Anterior cingulate cortex (tissue), 58 donors: Measurements from ENCODE around the gene CCDC144A.
"Not testable (repeated sequence)": the region's sequence is repeated elsewhere in the genome, so short reads cannot be mapped to it uniquely, and the experiment has no call there.

Experiments used
- DNase-seq, 58 donors: peaks; one replicate each; lab custom pipeline; 2025; lab: John Stamatoyannopoulos, UW

The CCDC144A gene

GRCh38 chr17:16750515-16750914, 60.5 kb downstream of the CCDC144A start:
- not testable (repeated sequence) for DNase-seq

DNA sequence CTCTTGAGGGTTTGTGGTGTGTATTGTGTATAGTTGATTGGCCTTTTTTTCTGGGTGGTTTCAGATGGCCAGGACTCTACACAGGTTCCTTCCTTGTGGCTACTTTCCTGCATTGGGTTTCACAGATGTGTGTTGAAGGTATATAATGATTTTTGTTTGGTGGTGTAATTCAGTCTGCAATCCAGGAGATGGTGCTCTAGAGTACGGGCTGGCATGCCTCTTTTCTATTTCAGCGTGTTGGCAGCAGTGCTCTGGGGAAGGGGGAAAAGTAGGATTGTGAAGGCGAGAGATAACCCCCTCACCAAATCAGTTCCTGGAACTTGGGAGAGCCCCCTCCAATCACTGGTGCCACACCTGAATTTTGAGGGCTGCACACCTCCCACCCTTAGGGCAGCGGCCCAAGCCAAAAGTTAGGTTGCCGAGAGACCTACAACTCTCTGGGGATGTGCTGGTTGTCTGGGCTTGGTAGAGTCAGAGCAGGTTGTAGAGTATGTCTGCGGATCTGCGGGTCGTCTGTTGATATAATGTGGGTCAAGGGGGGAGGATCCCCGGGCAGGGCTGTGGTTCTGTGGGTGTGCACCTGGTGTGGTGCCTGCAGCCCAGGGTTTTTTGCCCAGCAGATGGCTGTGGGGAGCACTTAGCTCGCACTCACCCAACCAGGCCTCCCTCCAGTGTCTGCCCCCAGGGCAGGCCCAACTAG, 61.3 kb downstream of the CCDC144A start:
- DNase-seq, result not testable (repeated sequence)

DNA sequence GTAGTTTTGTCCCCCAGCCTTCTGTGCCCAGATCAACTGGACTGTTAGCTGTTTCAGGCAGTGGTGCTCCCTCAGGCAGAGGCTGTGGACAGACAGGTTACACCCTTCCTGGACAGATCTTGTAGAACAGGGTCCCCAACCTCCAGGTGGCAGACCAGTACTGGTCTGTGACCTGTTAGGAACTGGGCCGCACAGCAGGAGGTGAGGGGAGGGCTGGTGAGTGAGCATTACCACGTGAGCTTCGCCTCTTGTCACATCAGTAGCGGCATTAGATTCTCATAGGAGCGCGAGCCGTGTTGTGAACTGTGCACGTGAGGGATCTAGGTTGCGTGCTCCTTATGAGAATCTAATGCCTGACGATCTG, 61.9 kb downstream of the CCDC144A start:
- DNase-seq, result not testable (repeated sequence)

- DNase-seq, result not testable (repeated sequence)
These were observed 67.5 kb downstream of the CCDC144A start for GRCh38 chr17:16757520-16757919.

- not testable (repeated sequence) for DNase-seq
These were observed 68.1 kb downstream of the CCDC144A start for GRCh38 chr17:16758177-16758576.

DNA sequence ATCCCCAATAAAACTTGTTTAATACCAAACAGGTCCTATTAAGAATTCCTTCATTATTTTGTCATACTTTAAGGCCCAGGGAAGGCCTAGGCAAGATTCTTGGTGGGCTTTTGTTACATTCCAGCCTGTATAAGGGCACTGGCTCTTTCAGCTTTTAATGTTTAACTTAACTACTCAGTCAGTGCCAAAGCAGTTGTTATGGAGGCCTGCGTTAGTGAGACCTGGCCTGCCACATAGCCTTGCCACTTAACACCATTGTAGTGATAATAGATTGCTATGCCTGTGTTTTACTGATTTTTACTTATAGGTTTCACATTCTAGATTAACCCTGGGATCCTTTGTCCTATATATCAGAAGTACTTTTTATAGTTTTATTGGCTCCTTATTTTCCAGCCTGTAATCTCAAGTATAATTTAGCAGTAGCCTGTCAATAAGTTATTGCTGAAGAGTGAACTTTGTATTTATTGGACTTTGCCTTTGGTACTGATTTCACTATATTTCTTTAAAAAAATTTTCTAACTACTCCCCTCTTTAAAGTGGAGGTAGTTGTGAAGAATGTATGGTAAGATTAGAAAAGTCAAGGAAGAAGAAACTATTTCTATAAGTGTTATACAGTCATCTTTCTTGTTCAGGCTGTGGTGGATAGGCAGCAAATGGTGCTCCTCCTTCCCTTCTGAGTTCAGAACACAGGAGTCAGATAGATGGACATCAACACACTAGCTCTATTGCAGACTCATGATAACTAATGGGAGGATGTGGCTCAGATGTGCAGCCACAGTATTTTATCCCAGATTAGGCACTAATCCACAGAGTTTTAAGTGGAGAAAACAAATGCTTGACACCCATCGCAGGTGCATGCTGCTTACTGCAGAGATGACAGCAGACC, 78.5 kb downstream of the CCDC144A start:
- not testable (repeated sequence) for DNase-seq

GRCh38 chr17:16772394-16773145, 82.5 kb downstream of the CCDC144A start:
- not testable (repeated sequence) for DNase-seq

DNA sequence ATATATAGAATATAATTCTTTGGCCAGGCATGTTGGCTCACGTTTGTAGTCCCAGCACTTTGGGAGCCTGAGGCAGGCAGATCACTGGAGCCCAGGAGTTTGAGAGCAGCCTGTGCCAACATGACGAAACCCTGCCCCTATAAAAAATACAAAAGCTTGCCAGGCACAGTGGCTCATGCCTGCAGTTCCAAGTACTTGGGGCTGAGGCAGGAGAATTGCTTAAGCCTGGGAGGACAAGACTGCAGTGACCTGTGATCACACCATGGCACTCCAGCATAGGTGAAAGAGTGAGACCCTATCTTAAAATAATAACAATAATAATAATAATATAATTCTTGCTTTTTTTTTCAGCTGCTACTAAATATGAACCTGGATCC, 83.1 kb downstream of the CCDC144A start:
- not testable (repeated sequence) for DNase-seq

DNA sequence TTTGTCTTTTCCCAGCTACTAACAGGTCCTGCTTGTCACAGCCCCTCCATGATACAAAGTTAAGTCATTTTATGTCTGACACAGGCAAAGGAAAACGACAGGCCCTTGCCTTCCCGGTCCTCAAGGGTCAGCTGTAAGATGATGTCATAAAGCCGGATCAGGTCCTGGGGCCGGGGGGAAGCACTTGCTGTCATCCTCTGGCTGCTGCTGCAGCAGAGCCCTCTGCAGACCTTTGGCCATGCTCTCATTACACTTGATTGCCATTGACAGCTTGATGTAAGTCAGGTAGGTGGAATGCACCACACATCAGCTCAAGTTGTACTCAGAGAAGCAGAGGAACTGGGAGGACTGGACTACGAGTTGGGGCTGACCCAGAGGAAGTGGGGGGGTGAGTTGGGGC, 97.8 kb downstream of the CCDC144A start:
- DNase-seq, result not testable (repeated sequence)

DNA sequence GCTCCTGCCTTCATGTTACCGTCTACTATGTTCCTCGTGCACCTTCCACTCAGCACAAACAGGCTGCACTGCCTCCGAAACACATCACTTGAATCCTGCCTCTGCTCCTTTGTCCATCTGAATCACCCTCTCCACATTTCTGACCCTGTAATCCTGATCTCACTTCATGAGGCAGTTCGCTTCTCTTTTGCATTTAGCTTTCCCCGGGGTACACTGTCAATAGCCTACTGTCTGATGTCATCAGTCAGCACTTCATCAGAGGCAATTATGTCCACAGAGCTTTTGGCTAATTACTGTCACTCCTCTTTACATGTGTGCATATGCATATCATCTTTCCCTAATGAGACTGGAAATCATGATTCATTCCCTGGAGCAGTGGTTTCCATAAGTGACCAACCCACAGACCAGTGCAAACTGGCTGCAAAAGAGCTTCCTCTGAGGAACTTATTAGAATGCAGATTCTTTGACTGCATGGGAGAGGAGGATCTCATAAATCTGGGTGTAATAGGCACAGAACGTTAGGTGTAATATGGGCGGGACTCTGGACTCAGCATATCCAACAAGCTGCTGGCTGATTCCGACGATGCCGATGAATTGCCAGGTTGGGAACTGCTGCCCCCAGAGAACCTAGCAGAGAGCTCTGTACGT, 99.0 kb downstream of the CCDC144A start:
- DNase-seq, result not testable (repeated sequence)

DNA sequence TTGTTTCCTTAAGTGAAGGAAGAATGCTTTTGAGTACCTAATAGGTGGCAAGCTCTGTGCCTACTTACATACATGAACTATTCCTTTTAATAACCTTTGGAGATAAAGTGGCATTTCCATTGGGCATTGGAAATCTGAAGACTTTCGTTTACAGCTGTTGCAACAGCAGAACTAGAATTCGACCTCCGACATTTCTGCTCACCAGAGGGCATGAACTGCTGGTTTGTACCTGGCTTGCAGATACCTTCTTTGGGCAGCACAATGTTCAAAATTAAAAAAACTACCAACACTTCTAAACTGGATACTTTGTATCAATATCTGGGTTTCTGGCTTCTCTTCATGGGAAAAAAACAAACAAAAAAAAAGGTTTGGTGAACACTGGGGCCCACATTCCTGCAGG, 99.6 kb downstream of the CCDC144A start:
- not testable (repeated sequence) for DNase-seq

DNA sequence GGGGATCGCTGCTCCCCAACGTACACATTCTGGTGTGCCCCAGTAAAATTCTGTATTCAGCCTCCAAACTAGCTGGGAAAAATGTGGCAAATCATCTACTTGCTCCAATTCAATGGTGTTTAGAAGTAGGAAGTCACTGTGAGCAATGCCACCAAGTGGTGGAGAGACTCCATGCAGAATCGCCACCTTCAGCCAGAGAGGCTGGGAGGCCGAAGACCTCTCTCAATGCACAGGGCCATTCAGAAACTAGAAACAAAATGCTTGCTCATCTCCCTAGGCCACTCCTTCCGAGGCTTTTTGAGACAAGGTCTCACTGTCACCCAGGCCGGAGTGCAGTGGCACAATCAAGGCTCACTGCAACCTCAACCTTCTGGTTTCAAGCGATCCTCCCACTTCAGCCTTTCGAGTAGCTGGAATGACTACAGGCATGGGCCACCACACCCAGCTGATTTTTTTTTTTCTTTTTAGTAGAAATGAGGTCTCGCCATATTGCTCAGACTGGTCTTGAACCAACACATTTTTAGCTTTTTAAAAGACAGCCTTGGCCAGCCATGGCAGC, 100.4 kb downstream of the CCDC144A start:
- DNase-seq, result not testable (repeated sequence)

GRCh38 chr17:16794215-16794614, 104.2 kb downstream of the CCDC144A start:
- not testable (repeated sequence) for DNase-seq

DNA sequence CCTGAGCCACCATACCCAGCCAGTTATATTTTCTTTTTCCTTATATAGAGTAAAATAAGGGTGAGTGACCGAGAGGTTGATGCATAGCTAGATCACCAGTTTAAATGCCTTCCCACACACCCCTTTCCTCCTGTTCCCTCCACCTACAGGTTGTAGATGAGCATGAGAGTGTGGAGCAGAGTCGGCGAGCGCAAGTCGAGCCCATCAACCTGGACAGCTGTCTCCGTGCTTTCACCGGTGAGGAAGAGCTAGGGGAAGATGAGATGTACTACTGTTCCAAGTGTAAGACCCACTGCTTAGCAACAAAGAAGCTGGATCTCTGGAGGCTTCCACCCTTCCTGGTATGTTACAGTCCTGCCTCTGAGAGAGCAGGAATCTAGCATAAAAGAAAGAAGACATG, 105.9 kb downstream of the CCDC144A start:
- DNase-seq, result not testable (repeated sequence)

- not testable (repeated sequence) for DNase-seq
These were observed 114.8 kb downstream of the CCDC144A start for GRCh38 chr17:16804851-16805250.

GRCh38 chr17:16806599-16806998, 116.6 kb downstream of the CCDC144A start:
- DNase-seq, result not testable (repeated sequence)

GRCh38 chr17:16807620-16808019, 117.6 kb downstream of the CCDC144A start:
- not testable (repeated sequence) for DNase-seq

- DNase-seq, result not testable (repeated sequence)
These were observed 120.2 kb downstream of the CCDC144A start for GRCh38 chr17:16810236-16810635.

- not testable (repeated sequence) for DNase-seq
These were observed 122.1 kb downstream of the CCDC144A start for GRCh38 chr17:16812126-16812525.

GRCh38 chr17:16814439-16814838, 124.4 kb downstream of the CCDC144A start:
- DNase-seq, result no peak
